Keratinocyte (primary cell): Measurements from ENCODE around the gene POLD3.

Experiments
- EZH2 ChIP-seq: IDR thresholded peaks from one replicate; pipeline ENCODE4 v1.6.1; 2012; ENCODE audit warnings: inconsistent platforms, mild to moderate bottlenecking, low read length, moderate library complexity
- TF ChIP-seq, protein P1 (sequence below), 3 experiments: IDR thresholded peaks in 1 of 3; conservative IDR thresholded peaks in 1 of 3; optimal IDR thresholded peaks in 1 of 3; 2 replicates in 2 of 3; 3 replicates in 1 of 3; pipeline versions ENCODE3 to v1.5.1; 2011; ENCODE audit warnings: low read length in 3 of 3, mild to moderate bottlenecking in 3 of 3, moderate library complexity in 2 of 3, control low read depth in 1 of 3, inconsistent platforms in 1 of 3; ENCODE audit not compliant: insufficient read depth in 2 of 3; ENCODE audit errors: extremely low read depth in 1 of 3

DNA sequence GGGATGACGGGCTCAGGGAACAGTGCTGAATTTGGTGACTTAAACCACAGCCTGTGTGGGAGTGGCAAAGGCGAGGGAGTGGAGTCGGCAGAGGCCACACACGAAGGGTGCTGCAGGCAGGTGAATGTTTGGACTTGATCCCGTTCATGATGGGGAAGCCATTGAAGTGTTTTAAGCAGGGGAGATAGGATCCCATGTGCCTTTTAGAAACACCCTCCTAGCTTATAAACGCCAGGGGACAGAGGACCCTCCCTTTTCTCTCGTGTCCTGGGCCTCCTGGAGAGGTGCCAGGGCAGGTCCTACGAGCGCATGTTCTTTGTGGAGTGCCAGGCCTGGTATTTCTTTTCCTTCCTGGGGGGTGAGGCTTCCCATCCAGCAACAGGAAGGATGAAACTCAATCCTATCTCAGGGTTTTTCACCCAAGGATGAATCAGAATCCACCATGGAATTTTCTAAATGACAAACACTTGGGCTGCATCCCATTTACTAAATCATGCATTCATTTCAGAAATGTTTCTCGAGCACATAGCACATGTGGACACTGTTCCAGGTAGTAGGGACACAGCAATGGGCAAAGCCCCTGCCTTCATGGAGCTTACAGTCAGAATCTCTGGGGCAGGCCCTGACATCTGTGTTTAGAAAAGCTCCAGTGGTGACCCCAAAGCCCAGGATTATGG is 79.3 kb downstream of the POLD3 start:
- TF ChIP-seq, protein P1, sequence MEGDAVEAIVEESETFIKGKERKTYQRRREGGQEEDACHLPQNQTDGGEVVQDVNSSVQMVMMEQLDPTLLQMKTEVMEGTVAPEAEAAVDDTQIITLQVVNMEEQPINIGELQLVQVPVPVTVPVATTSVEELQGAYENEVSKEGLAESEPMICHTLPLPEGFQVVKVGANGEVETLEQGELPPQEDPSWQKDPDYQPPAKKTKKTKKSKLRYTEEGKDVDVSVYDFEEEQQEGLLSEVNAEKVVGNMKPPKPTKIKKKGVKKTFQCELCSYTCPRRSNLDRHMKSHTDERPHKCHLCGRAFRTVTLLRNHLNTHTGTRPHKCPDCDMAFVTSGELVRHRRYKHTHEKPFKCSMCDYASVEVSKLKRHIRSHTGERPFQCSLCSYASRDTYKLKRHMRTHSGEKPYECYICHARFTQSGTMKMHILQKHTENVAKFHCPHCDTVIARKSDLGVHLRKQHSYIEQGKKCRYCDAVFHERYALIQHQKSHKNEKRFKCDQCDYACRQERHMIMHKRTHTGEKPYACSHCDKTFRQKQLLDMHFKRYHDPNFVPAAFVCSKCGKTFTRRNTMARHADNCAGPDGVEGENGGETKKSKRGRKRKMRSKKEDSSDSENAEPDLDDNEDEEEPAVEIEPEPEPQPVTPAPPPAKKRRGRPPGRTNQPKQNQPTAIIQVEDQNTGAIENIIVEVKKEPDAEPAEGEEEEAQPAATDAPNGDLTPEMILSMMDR (optimal IDR thresholded peaks at IDR 0.05 in 1 of 3, IDR thresholded peaks at IDR 0.05 in 1 of 3, conservative IDR thresholded peaks at IDR 0.05 in 1 of 3; ENCODE audit: extremely low read depth in 1 of 3, insufficient read depth in 2 of 3, low read length in 3 of 3): no peak
- no peak for TF ChIP-seq EZH2
